ENCODE data around the gene GAS7.

GRCh38 chr17:9902120-9902519, 296.3 kb downstream of the GAS7 start:
- no peak for TF ChIP-seq RARB (CRISPR knock-in tag; IDR thresholded peaks at IDR 0.05)
- TF ChIP-seq ZFP3 (CRISPR knock-in tag; IDR thresholded peaks at IDR 0.05), result no peak
- TF ChIP-seq PATZ1 (CRISPR knock-in tag; IDR thresholded peaks at IDR 0.05; ENCODE audit: borderline replicate concordance), result no peak
- TF ChIP-seq POU6F1 (CRISPR knock-in tag; IDR thresholded peaks at IDR 0.05; ENCODE audit: borderline replicate concordance, low read depth), result no peak
